K562 treated with DMSO at 1 percent for 48 hours (cell line): ENCODE measurements around the gene GPR148. TPM values are rescaled to one million over a fixed set of nuclear protein-coding genes. Genes with fewer than 3 reads are reported as not detected.

ENCODE experiments used
- total RNA-seq: library from RNA; unstranded; fragments of 300-600 nt; gene quantifications from 2 replicates; pipeline ENCODE4 v1.2.3, GENCODE V29; 2022; ENCODE audit warnings: low replicate concordance; ENCODE audit errors: extremely low read depth

Gene GPR148
- not detected in 2 replicates for total RNA-seq

GRCh38 chr2:130728549-130729316 is at the start of gene GPR148:
Gene GPR148, plus strand, starts transcription at chr2:130729070. Its CDS starts 82 bp downstream, at chr2:130729152.

GRCh38 chr2:130755256-130756052 is 26.6 kb downstream of the GPR148 start, which contains the start of gene AMER3:
Gene AMER3, plus strand, starts transcription at chr2:130755540. Its CDS starts 6,533 bp downstream, at chr2:130762073.

Other genes starting within 250 kb of the GPR148 start
- not detected in 2 replicates for gene POTEI, start 219.7 kb upstream of the GPR148 start, total RNA-seq
- not detected in 2 replicates for gene CFC1B, start 207.8 kb upstream of the GPR148 start, total RNA-seq
- not detected in 2 replicates for gene CFC1, start 129.5 kb upstream of the GPR148 start, total RNA-seq
- not detected in 2 replicates for gene POTEJ, start 117.6 kb upstream of the GPR148 start, total RNA-seq
- gene AMER3, start 26.5 kb downstream of the GPR148 start, total RNA-seq = not detected in 2 replicates
- gene ARHGEF4, start 107.8 kb downstream of the GPR148 start, total RNA-seq = not detected in 2 replicates